GM13977 (cell line): Measurements from ENCODE around the gene NAPEPLD.
"Not testable (repeated sequence)": the region's sequence is repeated elsewhere in the genome, so short reads cannot be mapped to it uniquely, and the experiment has no call there.

Source experiments
- DNase-seq: peaks from one replicate; pipeline ENCODE4 v3.0.0; 2012; ENCODE audit warnings: low spot score
- CTCF ChIP-seq: IDR thresholded peaks from 2 replicates; pipeline ENCODE4 v1.5.1; 2012; ENCODE audit warnings: mild to moderate bottlenecking, control low read depth; ENCODE audit not compliant: insufficient read depth; ENCODE audit errors: extremely low read depth, missing control alignments
- in situ Hi-C: fragments of 300-500 bp; cut with MboI; formaldehyde crosslinking; loops from one replicate; pipeline ENCODE4 v1.12.0; 2022; ENCODE audit warnings: low sequenced_read_pairs, low pct_unique_long_range_greater_than_20kb, mixed read lengths, inconsistent platforms; ENCODE audit not compliant: unreplicated experiment

NAPEPLD gene

GRCh38 chr7:103113164-103113563 is 35.7 kb downstream of the NAPEPLD start:
- in situ Hi-C loops: no loop called here
- no peak for TF ChIP-seq CTCF
- no peak for DNase-seq

GRCh38 chr7:103106703-103107070 is 42.2 kb downstream of the NAPEPLD start:
- in situ Hi-C loops, DNase-seq: not testable (repeated sequence)

DNA sequence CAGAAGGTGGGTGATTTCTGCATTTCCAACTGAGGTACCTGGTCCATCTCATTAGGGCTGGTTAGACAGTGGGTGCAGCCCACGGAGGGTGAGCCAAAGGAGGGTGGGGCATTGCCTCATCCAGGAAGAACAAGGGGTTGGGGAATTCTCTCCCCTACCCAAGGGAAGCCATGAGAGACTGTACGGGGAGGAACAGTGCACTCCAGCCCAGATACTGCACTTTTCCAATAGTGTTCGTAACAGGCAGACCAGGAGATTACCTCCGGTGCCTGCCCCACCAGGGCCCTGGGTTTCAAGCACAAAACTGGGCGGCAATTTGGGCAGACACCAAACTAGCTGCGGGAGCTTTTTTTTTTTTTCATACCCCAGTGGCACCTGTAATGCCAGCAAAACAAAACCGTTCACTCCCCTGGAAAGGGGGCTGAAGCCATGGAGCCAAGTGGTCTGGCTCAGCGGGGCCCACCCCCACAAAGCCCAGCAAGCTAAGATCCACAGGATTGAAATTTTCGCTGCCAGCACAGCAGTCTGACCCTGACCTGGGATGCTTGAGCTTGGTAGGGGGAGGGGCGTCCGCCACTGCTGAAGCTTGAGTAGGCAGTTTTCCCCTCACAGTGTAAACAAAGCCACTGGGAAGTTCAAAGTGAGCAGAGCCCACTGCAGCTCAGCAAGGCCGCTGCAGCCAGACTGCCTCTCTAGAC is 42.7 kb downstream of the NAPEPLD start:
- DNase-seq: no peak
- TF ChIP-seq CTCF: no peak
- in situ Hi-C loops: no loop called here

GRCh38 chr7:103101543-103101942 is 47.4 kb downstream of the NAPEPLD start:
- no peak for DNase-seq
- no peak for TF ChIP-seq CTCF
- in situ Hi-C loops: no loop called here

GRCh38 chr7:103100348-103100747 is 48.6 kb downstream of the NAPEPLD start:
- in situ Hi-C loops: no loop called here
- DNase-seq: no peak
- no peak for TF ChIP-seq CTCF

DNA sequence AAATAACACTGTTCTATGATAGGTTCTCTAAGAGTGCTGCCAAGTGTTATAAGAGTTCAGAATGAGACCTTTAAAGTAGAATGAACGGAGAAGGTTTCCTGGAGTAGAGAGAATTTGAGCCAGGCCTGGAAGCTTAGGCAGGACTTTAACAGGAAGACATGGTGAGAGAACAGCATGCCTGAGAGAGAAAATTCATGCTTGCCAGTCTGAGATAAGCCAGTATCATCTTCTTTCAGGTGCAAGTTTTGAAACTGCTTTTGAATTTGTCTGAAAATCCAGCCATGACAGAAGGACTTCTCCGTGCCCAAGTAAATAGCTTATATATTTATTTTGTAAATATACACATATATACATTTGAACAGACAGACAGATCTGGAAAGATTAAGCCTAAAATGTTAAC is 51.9 kb downstream of the NAPEPLD start:
- TF ChIP-seq CTCF: no peak
- no peak for DNase-seq
- in situ Hi-C loops: no loop called here

- in situ Hi-C loops, DNase-seq: not testable (repeated sequence)
Measured at GRCh38 chr7:103095558-103095957, 53.3 kb downstream of the NAPEPLD start.

DNA sequence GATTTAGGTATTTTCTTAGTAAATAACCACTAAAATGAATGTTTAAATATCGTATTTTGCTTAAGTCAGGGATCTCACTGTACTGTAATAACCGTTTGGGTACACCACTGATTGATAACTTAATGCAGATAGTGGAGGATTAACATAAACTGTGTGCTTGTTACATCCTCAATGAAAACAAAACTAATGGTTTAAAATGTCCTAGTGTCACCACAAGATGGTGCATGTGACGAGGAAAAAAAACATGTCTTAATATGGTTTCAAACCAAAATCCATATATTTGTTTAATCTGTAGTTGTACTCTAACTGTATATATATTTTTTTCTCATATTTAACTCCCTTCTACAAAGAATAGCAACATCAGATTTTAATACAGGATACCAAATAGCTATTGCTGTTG is 54.8 kb downstream of the NAPEPLD start:
- TF ChIP-seq CTCF: peak; percentile 17
- no peak for DNase-seq
- in situ Hi-C loops: no loop called here
